ENCODE results near the gene NDC1. TPM values are rescaled to one million over a fixed set of nuclear protein-coding genes. Genes with fewer than 3 reads are reported as not detected.
"Not testable (repeated sequence)": the region's sequence is repeated elsewhere in the genome, so short reads cannot be mapped to it uniquely, and the experiment has no call there.

NDC1 gene
- total and polyA plus RNA-seq, 11 donors = 1.6 to 9.4 (median 6.5) TPM

DNA sequence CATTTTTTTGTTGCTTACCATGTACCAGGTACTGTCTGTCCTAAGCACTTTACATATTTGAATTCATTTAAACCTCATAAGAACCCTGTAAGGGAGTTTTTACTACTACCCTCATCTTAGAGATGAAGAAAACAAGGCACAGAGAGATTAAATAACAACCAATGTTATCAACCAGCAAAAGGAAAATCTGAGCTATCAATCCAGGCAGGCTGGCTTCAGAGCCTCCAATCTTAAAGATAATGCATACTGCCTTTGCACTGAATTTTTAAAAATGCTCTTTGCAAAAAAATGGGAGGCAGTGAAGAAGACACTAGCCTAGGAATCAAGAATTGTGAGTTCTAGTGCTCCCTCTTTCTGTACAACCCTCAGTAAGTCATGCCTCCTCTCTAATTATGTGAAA is 18.7 kb downstream of the NDC1 start:
- H3K4me1 ChIP-seq = no peaks in the 10 kb centered on the region
- no peak overlapping the region for H3K4me3 ChIP-seq
- no peak for TF ChIP-seq CTCF (IDR thresholded peaks at IDR 0.05)
- no peak for TF ChIP-seq POLR2A (IDR thresholded peaks at IDR 0.05)
- ATAC-seq = no peak
- no peak overlapping the region for H3K27ac ChIP-seq
- H3K36me3 ChIP-seq = peaks cover 0 to 47% (median 26%) of the 10 kb centered on the region in 9 donors
- DNase-seq = no peak
- H3K9me3 ChIP-seq = peaks cover 0 to 3% (median 0%) of the 10 kb centered on the region in 12 donors
- H3K27me3 ChIP-seq = no peaks in the 10 kb centered on the region
- intact Hi-C loops (cut with DNase I) = loop anchor here in 1 of 10 donors (10.0 kb wide), 1 partner anchor 55 kb away; no protein-coding TSS in a partner anchor

DNA sequence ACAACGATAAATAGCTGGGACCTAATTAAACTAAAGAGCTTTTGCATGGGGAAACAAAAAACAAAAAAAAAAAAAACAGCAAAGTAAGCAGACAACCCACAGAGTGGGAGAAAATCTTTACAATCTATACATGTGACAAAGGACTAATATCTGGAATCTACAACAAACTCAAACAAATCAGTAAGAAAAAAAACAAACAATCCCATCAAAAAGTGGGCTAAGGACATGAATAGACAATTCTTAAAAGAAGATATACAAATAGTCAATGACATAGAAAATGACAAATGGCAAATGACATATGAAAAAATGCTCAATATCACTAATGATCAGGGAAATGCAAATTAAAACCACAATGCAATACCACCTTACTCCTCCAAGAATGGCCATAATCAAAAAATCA is 21.5 kb downstream of the NDC1 start:
- not testable (repeated sequence) for ATAC-seq, H3K4me3 ChIP-seq, H3K27ac ChIP-seq, H3K27me3 ChIP-seq, H3K9me3 ChIP-seq, H3K4me1 ChIP-seq, DNase-seq
- H3K36me3 ChIP-seq = peaks cover 0 to 39% (median 13%) of the 10 kb centered on the region in 9 donors
- intact Hi-C loops (cut with DNase I) = loop anchor here in 1 of 10 donors (10.0 kb wide), 1 partner anchor 58 kb away; no protein-coding TSS in a partner anchor
- 97 to 100% (median 99%) methylated on average over 1 of the region's 1 CpG for WGBS, 4 donors

DNA sequence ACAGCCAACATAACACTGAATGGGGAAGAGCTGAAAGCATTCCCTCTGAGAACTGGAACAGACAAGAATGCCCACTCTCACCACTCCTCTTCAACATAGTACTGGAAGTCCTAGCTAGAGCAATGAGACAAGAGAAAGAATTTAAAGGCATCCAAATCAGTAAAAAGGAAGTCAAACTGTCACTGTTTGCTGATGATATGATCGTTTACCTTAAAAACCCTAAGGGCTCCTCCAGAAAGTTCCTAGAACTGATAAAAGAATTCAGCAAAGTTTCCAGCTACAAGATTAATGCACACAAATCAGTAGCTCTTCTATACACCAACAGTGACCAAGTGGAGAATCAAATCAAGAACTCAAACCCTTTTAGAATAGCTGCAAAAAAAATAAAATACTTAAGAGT is 22.6 kb downstream of the NDC1 start:
- not testable (repeated sequence) for ATAC-seq, H3K9me3 ChIP-seq, H3K4me1 ChIP-seq, H3K27me3 ChIP-seq, H3K27ac ChIP-seq, DNase-seq, H3K4me3 ChIP-seq
- H3K36me3 ChIP-seq = peaks cover 0 to 43% (median 13%) of the 10 kb centered on the region in 9 donors
- intact Hi-C loops (cut with DNase I) = loop anchor here in 1 of 10 donors (10.0 kb wide), 1 partner anchor 59 kb away; no protein-coding TSS in a partner anchor
- WGBS, 4 donors = 63 to 83% (median 76%) methylated on average over 1 of the region's 1 CpG

- no peak overlapping the region for H3K4me3 ChIP-seq
- peaks cover 0 to 41% (median 14%) of the 10 kb centered on the region in 9 donors for H3K36me3 ChIP-seq
- intact Hi-C loops (cut with DNase I) = loop anchor here in 1 of 10 donors (10.0 kb wide), 1 partner anchor 63 kb away; no protein-coding TSS in a partner anchor
- H3K9me3 ChIP-seq = peaks cover 0 to 3% (median 0%) of the 10 kb centered on the region in 12 donors
- H3K27ac ChIP-seq = no peak overlapping the region
- no peak for ATAC-seq
- DNase-seq = no peak
- H3K27me3 ChIP-seq = no peaks in the 10 kb centered on the region
- 81 to 95% (median 89%) methylated on average over 4 of the region's 4 CpGs for WGBS, 4 donors
- no peak for TF ChIP-seq POLR2A (IDR thresholded peaks at IDR 0.05)
- TF ChIP-seq CTCF (IDR thresholded peaks at IDR 0.05) = no peak
- no peaks in the 10 kb centered on the region for H3K4me1 ChIP-seq
Measured at GRCh38 chr1:53811414-53811851, 26.7 kb downstream of the NDC1 start.

DNA sequence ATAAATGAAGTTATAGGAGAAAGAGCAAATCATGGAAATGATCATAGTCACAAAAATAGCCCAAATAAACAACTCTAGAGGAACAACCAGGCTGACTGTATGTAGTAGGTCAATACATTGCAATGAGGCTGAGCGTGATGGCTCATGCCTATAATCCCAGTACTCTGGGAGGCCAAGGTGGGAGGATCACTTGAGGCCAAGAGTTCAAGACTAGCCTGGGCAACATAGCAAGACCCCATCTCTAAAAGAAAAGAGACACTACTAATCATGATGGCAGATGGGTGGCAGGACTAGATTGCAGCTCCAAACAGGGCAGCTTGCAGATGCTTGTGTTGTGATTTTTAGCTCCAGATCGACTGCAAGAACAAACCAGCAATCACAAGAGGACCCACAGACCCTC is 27.6 kb downstream of the NDC1 start:
- Histone ChIP-seq H3K4me1 (no peaks in the 10 kb centered on the region), H3K36me3 (peaks cover 0 to 46% (median 20%) of the 10 kb centered on the region in 9 donors), H3K27ac (no peak overlapping the region), H3K4me3 (no peak overlapping the region), H3K9me3 (no peaks in the 10 kb centered on the region), H3K27me3 (no peaks in the 10 kb centered on the region)
- DNase-seq (no peak), ATAC-seq (no peak)
- 70 to 100% (median 98%) methylated on average over 2 of the region's 2 CpGs for WGBS, 4 donors
- intact Hi-C loops (cut with DNase I) = loop anchor here in 1 of 10 donors (10.0 kb wide), 1 partner anchor 64 kb away; no protein-coding TSS in a partner anchor
- TF ChIP-seq POLR2A (IDR thresholded peaks at IDR 0.05) (no peak), CTCF (IDR thresholded peaks at IDR 0.05) (no peak)

Data from heart left ventricle (tissue), 16 donors.